Esophagus squamous epithelium (tissue), 5 donors: ENCODE data around the gene N4BP2L2. TPM values are rescaled to one million over a fixed set of nuclear protein-coding genes. Genes with fewer than 3 reads are reported as not detected.

Experiments
- DNase-seq: peaks from one replicate; lab custom pipeline; 2025; lab: John Stamatoyannopoulos, UW
- H3K27ac ChIP-seq, 4 donors: fragments of 200-600 bp; sonication (generic); one replicate each; pipeline ENCODE4 v1.5.1; 2016 to 2019; ENCODE audit warnings: mild to moderate bottlenecking in 1 of 4
- H3K27me3 ChIP-seq, 4 donors: fragments of 200-600 bp; sonication (generic); 1 replicate in 3 of 4; 2 replicates in 1 of 4; pipeline versions ENCODE4 v1.5.1 to v1.6.0; 2017 to 2021; ENCODE audit warnings: antibody characterized with exemption in 1 of 4
- H3K36me3 ChIP-seq, 3 donors: fragments of 200-600 bp; sonication (generic); one replicate each; pipeline ENCODE4 v1.5.1; 2016 to 2019
- H3K4me1 ChIP-seq, 3 donors: fragments of 200-600 bp; sonication (generic); one replicate each; pipeline ENCODE4 v1.5.1; 2017 to 2019
- H3K4me3 ChIP-seq, 4 donors: fragments of 200-600 bp; sonication (generic); 1 replicate in 3 of 4; 2 replicates in 1 of 4; pipeline ENCODE4 v1.5.1; 2016 to 2019; ENCODE audit warnings: mild to moderate bottlenecking in 2 of 4, moderate library complexity in 1 of 4
- H3K9me3 ChIP-seq, 3 donors: fragments of 200-600 bp; sonication (generic); one replicate each; pipeline ENCODE4 v1.5.1; 2016 to 2019
- POLR2A ChIP-seq, 4 donors: fragments of 450-650 bp; IDR thresholded peaks; one replicate each; pipeline ENCODE4 v1.6.1; 2017; ENCODE audit warnings: antibody characterized with exemption in 4 of 4, mild to moderate bottlenecking in 4 of 4, moderate library complexity in 3 of 4
- WGBS, 2 donors: methylation state at CpG; one replicate each; pipeline ENCODE4 v1.1.5; 2018; 5-methylcytosine and 5-hydroxymethylcytosine counted together
- intact Hi-C: fragments of 100-400 bp; cut with DNase I; formaldehyde crosslinking; loops from one replicate; pipeline ENCODE4 v1.15.0; 2022
- total RNA-seq, 4 donors: library from RNA; depleted of rRNA; stranded (reverse); fragments of >200 nt; gene quantifications; one replicate each; pipeline ENCODE4 v1.1.0, GENCODE V29; 2016
- TF ChIP-seq, protein P1 (sequence below), 6 experiments: fragments of 450-650 bp in 4 of 6; fragments of 200-600 bp in 2 of 6; sonication (generic) in 2 of 6; IDR thresholded peaks; one replicate each; pipeline ENCODE4 v1.5.1; 2016 to 2019; ENCODE audit warnings: antibody characterized with exemption in 6 of 6, mild to moderate bottlenecking in 4 of 6, moderate library complexity in 4 of 6
- donor health status: DM: yes; HTN: yes; CAD: no.

The N4BP2L2 gene
- total RNA-seq, 4 donors from 2014 or later = 32.8 to 136 (median 50.3) TPM

DNA sequence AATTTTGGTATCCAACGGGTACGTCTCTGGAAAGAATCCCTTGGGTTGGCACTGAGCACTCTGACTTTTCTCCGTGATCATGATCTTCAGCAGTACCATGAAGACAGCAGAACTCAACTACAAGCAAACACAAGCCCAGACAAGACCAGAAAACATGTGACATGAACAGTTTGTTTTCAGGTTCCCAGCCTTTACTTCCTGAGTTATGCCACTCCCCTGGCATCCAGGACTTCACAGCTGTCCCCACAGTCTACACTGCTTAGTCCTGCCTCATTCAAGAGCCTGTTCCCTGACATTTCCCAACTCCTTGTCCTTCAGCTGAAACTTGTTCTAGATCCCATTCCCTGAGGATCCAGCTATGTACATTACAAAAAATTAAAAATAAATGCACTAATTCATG lies 105.7 kb downstream of the N4BP2L2 start:
- H3K27ac ChIP-seq = peak overlapping the region in 1 of 4 donors; percentile 28
- no peak for DNase-seq
- intact Hi-C loops = no loop called here
- H3K27me3 ChIP-seq = no peaks in the 10 kb centered on the region
- peaks cover 3 to 14% (median 6%) of the 10 kb centered on the region in 3 donors for H3K4me1 ChIP-seq
- H3K36me3 ChIP-seq = peaks cover 0 to 13% (median 0%) of the 10 kb centered on the region in 3 donors
- H3K4me3 ChIP-seq = no peak overlapping the region
- 25 to 59% methylated on average over 3 of the region's 3 CpGs for WGBS, 2 donors
- no peak for TF ChIP-seq POLR2A (IDR thresholded peaks at IDR 0.05)
- TF ChIP-seq, protein P1, sequence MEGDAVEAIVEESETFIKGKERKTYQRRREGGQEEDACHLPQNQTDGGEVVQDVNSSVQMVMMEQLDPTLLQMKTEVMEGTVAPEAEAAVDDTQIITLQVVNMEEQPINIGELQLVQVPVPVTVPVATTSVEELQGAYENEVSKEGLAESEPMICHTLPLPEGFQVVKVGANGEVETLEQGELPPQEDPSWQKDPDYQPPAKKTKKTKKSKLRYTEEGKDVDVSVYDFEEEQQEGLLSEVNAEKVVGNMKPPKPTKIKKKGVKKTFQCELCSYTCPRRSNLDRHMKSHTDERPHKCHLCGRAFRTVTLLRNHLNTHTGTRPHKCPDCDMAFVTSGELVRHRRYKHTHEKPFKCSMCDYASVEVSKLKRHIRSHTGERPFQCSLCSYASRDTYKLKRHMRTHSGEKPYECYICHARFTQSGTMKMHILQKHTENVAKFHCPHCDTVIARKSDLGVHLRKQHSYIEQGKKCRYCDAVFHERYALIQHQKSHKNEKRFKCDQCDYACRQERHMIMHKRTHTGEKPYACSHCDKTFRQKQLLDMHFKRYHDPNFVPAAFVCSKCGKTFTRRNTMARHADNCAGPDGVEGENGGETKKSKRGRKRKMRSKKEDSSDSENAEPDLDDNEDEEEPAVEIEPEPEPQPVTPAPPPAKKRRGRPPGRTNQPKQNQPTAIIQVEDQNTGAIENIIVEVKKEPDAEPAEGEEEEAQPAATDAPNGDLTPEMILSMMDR (IDR thresholded peaks at IDR 0.05) = no peak
- H3K9me3 ChIP-seq = no peaks in the 10 kb centered on the region

DNA sequence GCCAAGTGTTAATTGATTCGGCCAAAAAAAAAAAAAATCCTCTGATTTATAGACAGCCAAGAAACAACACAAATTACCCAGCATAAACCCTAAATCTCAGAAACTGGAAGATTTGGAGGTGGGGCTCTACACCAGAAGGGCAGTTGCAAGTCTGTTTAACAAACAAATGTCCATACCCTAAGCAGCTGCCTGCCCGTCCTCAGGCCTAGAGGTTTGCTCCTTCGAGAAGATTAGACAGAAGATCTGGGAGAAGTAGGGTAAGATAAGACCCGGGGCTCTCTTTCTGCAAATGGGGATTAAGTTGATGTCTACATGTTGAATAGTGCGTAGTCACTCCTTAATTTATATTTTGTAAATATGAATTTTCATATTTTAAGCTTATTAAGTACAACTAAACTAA lies 107.2 kb downstream of the N4BP2L2 start:
- DNase-seq = no peak
- Histone ChIP-seq H3K27ac (no peak overlapping the region), H3K27me3 (no peaks in the 10 kb centered on the region), H3K36me3 (peaks cover 0 to 13% (median 0%) of the 10 kb centered on the region in 3 donors), H3K4me3 (no peak overlapping the region), H3K4me1 (peaks cover 3 to 20% (median 8%) of the 10 kb centered on the region in 3 donors), H3K9me3 (no peaks in the 10 kb centered on the region)
- 92 to 93% methylated on average over 5 of the region's 5 CpGs for WGBS, 2 donors
- intact Hi-C loops = no loop called here
- TF ChIP-seq, protein P1 (IDR thresholded peaks at IDR 0.05) = no peak
- TF ChIP-seq POLR2A (IDR thresholded peaks at IDR 0.05) = no peak

DNA sequence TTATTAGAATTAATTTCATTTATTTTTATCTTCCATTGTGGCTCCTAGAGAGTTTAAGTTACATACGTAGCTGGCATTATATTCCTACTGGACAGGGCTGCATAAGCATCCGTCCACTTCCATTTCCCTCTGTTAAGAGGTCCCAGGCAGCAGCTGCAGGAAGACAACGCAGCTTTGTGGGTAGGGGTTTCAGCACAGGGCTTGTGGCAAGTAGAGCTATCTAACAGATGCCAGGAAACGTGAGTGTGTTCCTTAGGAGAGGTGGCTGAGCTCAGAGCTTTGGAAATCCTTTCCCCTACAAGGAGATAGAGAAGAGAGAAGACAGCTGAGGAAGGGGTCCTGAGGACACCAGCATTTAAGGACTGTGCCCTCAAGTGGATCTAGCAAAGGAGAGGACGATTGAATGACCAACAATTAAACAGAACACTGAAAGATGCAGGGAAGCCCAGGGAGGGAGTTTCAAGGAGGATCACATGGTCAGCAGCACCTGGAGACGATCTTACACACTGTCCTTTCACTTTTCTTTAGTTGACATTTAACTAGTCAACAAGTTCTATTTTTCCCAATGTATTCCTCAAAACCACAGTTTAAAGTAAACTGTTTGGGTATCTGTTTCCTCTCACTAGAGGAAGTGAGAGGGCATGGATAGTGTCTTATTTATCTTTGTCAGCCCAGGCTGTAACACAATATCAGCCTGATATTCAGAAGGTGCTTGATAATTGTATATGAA lies 108.4 kb downstream of the N4BP2L2 start:
- no peaks in the 10 kb centered on the region for H3K9me3 ChIP-seq
- no peak for TF ChIP-seq POLR2A (IDR thresholded peaks at IDR 0.05)
- TF ChIP-seq, protein P1 (IDR thresholded peaks at IDR 0.05) = no peak
- peaks cover 0 to 6% (median 0%) of the 10 kb centered on the region in 3 donors for H3K36me3 ChIP-seq
- no peak overlapping the region for H3K4me3 ChIP-seq
- no peaks in the 10 kb centered on the region for H3K27me3 ChIP-seq
- intact Hi-C loops = no loop called here
- peaks cover 3 to 32% (median 17%) of the 10 kb centered on the region in 3 donors for H3K4me1 ChIP-seq
- DNase-seq = no peak
- 64 to 81% methylated on average over 6 of the region's 6 CpGs for WGBS, 2 donors
- H3K27ac ChIP-seq = no peak overlapping the region

DNA sequence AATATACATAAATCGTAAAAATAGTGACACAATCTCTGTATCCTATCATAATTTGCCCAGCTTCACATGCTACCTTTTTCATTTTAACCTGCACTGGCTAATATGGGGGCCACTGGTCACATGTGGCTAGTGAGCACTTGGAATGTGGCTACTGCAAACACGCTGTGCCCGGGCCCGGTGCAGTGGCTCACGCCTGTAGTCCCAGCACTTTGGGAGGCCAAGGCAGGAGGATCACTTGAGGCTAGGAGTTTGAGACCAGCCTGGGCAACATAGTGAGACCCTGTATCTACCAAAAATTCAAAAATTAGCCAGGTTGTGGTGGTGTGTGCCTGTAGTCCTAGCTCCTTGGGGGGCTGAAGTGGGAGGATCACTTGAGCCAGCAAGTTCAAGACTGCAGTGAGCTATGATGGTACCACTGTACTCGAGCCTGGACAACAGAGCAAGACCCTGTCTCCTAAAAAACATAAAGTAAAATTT lies 109.1 kb downstream of the N4BP2L2 start:
- TF ChIP-seq, protein P1 (IDR thresholded peaks at IDR 0.05) = no peak
- no peak for TF ChIP-seq POLR2A (IDR thresholded peaks at IDR 0.05)
- 90 to 97% methylated on average over 6 of the region's 6 CpGs for WGBS, 2 donors
- Histone ChIP-seq H3K27me3 (no peaks in the 10 kb centered on the region), H3K4me3 (no peak overlapping the region), H3K27ac (peak overlapping the region in 2 of 4 donors; percentile 94 to 95), H3K36me3 (no peaks in the 10 kb centered on the region), H3K9me3 (no peaks in the 10 kb centered on the region), H3K4me1 (peaks cover 3 to 35% (median 17%) of the 10 kb centered on the region in 3 donors)
- intact Hi-C loops = no loop called here
- DNase-seq = no peak
